ENCODE results near the gene ZFYVE28.
A peak's percentile ranks its signal among the peaks of the same experiment; 100 is the strongest.

The ZFYVE28 gene

DNA sequence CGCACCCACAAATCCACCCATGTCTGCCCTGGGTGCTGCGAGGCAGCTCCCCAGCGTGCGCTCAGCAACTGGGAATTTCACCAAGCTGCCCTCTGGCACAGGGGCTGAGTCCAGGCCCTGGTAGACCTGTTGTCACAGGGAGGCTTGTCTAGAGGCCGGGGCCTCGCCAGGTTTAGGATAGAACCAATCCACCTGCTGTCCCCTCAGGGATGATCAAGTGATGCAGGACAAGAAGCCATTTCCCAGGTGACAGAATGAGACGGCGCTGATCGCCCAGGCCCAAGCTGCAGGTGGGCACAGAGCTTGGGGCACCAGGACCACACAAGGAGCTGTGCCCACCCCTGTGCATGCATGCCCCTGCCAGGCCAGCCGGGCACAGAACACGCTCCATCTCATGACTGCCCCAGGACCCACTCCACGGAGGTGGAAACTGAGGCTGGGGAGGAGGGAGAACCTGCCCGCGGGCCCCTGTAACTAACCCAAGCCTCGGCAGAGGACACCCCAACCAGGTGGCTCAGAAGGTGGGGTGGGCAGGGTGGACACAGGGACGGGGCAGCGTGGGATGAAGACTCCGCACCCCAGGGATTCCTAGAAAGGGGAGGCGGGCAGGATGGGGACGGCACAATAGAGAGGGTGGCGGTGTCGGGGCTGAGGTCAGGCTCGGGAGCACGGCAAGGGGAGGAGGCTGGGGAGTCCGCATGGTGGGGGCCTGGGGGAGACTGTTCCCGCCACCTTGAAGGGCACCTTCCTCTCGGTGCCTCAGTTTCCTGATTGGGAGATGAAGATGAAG, 78.0 kb downstream of the ZFYVE28 start:
- H3K4me3 ChIP-seq (ENCODE audit: low read depth, low read length) = no peak overlapping the region
- DNase-seq (ENCODE audit: low read depth) = no peak

DNA sequence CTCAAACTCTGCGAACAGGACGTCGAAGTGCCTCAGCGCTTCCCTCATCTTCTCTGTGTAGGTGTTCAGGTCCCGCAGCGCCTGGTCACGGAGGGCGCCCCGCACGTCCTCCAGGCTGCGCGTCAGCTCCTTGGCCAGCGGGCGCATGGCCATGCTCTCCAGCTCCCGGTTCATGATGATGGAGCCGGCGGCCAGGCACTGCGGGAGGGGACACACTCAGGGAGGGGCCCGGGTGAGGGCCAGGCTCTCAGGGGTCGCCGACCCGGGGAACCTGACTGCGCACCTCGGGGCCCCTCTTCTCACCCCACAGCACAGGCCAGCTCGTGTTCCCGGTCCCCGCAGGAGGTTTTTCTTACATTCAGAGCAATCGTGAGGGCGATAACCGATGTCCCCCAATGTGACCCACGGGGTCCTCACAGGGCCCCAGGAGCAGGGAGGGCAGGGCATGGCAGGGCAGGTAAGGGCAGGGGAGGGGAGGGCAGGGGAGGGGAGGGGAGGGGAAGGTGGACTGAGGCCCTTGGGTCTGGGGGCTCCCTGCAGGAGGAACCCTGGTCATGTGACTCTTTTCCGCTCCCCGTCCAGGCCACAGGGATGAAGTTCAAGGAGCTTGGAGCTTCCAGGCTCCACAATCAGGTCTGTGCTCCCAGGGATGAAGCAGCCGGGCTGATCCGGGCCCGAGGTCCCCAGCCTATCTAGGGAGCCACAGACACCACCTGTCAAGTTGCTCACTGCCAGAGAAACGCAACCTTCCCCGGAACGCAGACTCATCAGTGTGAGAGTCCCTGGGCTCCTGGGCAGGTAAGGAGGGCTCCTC, 78.8 kb downstream of the ZFYVE28 start:
- no peak overlapping the region for H3K4me3 ChIP-seq (ENCODE audit: low read depth, low read length)
- no peak for DNase-seq (ENCODE audit: low read depth)

GRCh38 chr4:2338754-2339457, 79.5 kb downstream of the ZFYVE28 start:
- no peak for DNase-seq (ENCODE audit: low read depth)
- no peak overlapping the region for H3K4me3 ChIP-seq (ENCODE audit: low read depth, low read length)

GRCh38 chr4:2337896-2338295, 80.5 kb downstream of the ZFYVE28 start:
- no peak for DNase-seq (ENCODE audit: low read depth)
- no peak overlapping the region for H3K4me3 ChIP-seq (ENCODE audit: low read depth, low read length)

DNA sequence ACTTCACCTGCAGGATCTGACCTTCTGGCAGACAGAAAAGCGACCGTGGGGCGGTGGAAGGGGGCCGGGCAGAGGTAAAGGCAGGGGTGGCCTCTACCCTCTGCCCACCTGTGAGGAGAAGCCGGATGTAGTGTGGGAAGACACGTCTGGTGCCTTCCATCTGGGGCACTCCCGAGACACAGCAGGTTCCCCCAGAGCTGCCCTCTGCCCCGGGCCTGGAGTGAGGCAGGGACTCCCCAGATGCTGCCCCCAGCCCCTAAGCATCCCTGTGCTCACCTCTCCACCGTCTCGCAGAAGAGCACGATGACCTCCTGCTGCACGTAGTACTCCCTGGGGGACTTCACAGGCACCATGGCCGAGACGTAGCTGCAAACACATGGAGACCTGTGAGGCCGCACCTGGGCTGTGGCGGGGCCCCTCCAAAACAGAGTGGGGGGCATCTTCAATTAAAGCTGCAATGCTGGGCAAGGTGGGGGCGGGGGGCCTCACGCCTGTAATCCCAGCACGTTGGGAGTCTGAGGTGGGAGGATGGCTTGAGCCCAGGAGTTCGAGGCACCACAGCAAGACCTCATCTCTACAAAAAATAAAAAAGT, 81.2 kb downstream of the ZFYVE28 start:
- DNase-seq (ENCODE audit: low read depth) = no peak

GRCh38 chr4:2336659-2337058, 81.8 kb downstream of the ZFYVE28 start:
- H3K4me3 ChIP-seq (ENCODE audit: low read depth, low read length) = no peak overlapping the region
- DNase-seq (ENCODE audit: low read depth) = no peak

More for the DNA sequence above, 81.2 kb downstream of the ZFYVE28 start:
- H3K4me3 ChIP-seq (ENCODE audit: low read depth, low read length) = no peak overlapping the region

GRCh38 chr4:2335729-2336101, 82.7 kb downstream of the ZFYVE28 start:
- no peak for DNase-seq (ENCODE audit: low read depth)
- no peak overlapping the region for H3K4me3 ChIP-seq (ENCODE audit: low read depth, low read length)

- no peak for DNase-seq (ENCODE audit: low read depth)
- H3K4me3 ChIP-seq (ENCODE audit: low read depth, low read length) = no peak overlapping the region
Observed at GRCh38 chr4:2334826-2335728, 83.4 kb downstream of the ZFYVE28 start.

GRCh38 chr4:2333916-2334644, 84.4 kb downstream of the ZFYVE28 start:
- no peak overlapping the region for H3K4me3 ChIP-seq (ENCODE audit: low read depth, low read length)
- DNase-seq (ENCODE audit: low read depth) = no peak

- H3K4me3 ChIP-seq (ENCODE audit: low read depth, low read length) = no peak overlapping the region
- no peak for DNase-seq (ENCODE audit: low read depth)
Observed at GRCh38 chr4:2333356-2333841, 85.0 kb downstream of the ZFYVE28 start.

DNA sequence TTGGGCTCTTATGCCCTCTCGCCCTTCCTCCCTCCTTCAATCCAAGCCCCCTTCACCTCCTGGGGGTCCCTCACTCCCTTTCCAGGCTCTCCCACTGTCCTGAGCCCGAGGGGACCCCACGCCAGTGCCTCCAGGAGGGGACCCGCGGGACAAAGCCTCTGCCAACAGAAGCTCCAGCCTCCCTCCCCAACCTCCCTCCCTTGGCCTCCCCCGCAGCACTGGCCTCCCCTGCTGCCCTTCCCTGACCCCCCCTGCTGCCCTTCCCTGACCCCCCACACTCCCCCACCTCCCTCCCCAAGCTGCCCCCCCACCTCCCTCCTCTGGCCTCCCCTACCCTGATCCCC, 85.5 kb downstream of the ZFYVE28 start:
- H3K4me3 ChIP-seq (ENCODE audit: low read depth, low read length) = no peak overlapping the region
- no peak for DNase-seq (ENCODE audit: low read depth)

DNA sequence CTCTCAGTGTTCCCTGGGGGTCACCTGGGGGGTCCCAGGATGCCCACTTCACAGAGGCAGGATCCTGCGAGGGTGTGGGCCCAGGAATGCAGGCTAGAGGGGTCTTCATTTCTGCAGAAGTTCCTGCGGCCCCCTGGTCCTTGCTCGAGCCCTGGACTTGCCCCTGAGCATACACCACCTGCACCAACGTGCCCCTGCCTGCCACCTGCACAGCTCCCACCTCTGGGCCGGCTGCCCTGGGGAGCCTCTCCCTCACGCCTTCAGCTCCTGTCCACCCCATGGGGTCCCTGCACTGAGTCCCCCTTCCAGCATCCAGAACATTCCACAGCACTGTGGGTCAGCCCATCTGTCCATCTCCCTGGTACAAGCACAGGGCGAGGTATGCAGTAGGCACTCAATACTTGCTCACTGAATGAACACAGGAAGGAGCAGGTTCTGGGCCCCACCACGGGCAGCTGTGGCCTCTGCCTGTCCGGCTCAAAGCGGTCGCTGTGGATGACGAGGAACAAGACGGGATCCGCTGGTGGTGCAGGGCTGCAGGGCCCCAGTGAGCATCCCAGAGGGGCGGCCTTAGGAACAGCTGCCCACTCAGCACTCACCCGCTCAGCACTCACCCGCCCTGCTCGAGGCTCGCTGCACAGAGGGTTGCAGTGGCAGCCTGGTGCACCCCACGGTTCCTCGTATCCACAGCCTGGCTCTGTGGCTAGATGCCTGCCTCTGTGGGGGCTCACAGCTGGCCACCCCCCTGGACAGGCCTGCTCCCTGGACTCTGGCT, 86.1 kb downstream of the ZFYVE28 start:
- H3K4me3 ChIP-seq (ENCODE audit: low read depth, low read length) = no peak overlapping the region
- DNase-seq (ENCODE audit: low read depth) = no peak

GRCh38 chr4:2331519-2332200, 86.8 kb downstream of the ZFYVE28 start:
- H3K4me3 ChIP-seq (ENCODE audit: low read depth, low read length) = no peak overlapping the region
- DNase-seq (ENCODE audit: low read depth) = no peak

- H3K4me3 ChIP-seq (ENCODE audit: low read depth, low read length) = no peak overlapping the region
- DNase-seq (ENCODE audit: low read depth) = no peak
Observed at GRCh38 chr4:2331043-2331420, 87.4 kb downstream of the ZFYVE28 start.

- H3K4me3 ChIP-seq (ENCODE audit: low read depth, low read length) = no peak overlapping the region
- DNase-seq (ENCODE audit: low read depth) = peak; percentile 71
Observed at GRCh38 chr4:2330091-2331042, 88.1 kb downstream of the ZFYVE28 start.

DNA sequence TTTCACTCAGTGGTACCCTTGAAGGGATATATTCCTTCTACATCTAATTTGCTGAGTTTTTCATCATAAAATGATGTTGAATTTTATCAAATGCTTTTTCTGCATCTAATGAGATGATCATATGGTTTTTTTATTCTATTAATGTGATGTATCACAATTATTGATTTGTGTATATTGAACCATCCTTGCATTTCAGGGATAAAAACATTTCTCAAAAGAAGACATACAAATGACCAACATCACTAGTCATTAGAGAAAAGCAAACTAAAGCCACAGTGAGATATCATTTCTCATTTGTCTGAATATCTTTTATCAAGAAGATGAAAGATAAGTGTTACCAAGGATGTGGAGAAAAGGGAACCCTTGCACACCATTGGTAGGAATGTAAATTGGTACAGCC, 90.9 kb downstream of the ZFYVE28 start:
- no peak overlapping the region for H3K4me3 ChIP-seq (ENCODE audit: low read depth, low read length)
- no peak for DNase-seq (ENCODE audit: low read depth)

Measured in skeletal muscle cell (primary cell).